Measurements from ENCODE around the gene ADGRL3.

ADGRL3 gene

GRCh38 chr4:61175495-61175894 is 24.6 kb upstream of the ADGRL3 start:
- no peaks in the 10 kb centered on the region for H3K36me3 ChIP-seq (ENCODE audit: low read depth)
- ATAC-seq (ENCODE audit: low read depth) = no peak
- no peak for TF ChIP-seq CTCF (IDR thresholded peaks at IDR 0.05; ENCODE audit: poor library complexity, severe bottlenecking)
- DNase-seq (ENCODE audit: low spot score) = no peak
- H3K27me3 ChIP-seq (ENCODE audit: insufficient read depth, poor library complexity, severe bottlenecking) = no peaks in the 10 kb centered on the region
- H3K4me3 ChIP-seq (ENCODE audit: severe bottlenecking) = no peak overlapping the region
- no peaks in the 10 kb centered on the region for H3K9me3 ChIP-seq (ENCODE audit: severe bottlenecking)
- H3K4me1 ChIP-seq (ENCODE audit: insufficient read depth, poor library complexity, severe bottlenecking) = no peaks in the 10 kb centered on the region
- H3K27ac ChIP-seq (ENCODE audit: poor library complexity, severe bottlenecking) = no peak overlapping the region

GRCh38 chr4:61177367-61177766 is 22.8 kb upstream of the ADGRL3 start:
- TF ChIP-seq CTCF (IDR thresholded peaks at IDR 0.05; ENCODE audit: poor library complexity, severe bottlenecking) = no peak

DNA sequence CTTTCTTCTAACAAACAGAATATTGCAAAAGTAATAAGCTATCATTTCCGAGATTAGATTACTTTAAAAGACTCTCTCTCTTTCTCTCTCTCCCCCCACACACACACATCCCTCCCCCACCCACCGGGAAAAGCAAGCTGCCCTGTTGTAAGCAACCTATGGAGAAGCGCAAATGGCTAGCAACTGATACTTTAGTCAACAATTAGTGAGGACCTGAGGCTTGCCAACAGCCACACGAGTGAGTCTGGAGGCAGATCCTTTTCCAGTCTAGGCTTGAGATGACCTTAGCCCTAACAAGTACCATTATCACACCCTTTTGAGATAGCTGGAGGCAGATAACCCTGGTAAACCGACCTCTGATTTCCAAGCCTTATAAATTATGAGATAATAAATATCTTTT is 19.7 kb upstream of the ADGRL3 start:
- no peak for DNase-seq (ENCODE audit: low spot score)
- Histone ChIP-seq H3K36me3 (ENCODE audit: low read depth) (no peaks in the 10 kb centered on the region), H3K9me3 (ENCODE audit: severe bottlenecking) (no peaks in the 10 kb centered on the region), H3K27ac (ENCODE audit: poor library complexity, severe bottlenecking) (no peak overlapping the region), H3K27me3 (ENCODE audit: insufficient read depth, poor library complexity, severe bottlenecking) (no peaks in the 10 kb centered on the region), H3K4me3 (ENCODE audit: severe bottlenecking) (no peak overlapping the region), H3K4me1 (ENCODE audit: insufficient read depth, poor library complexity, severe bottlenecking) (no peaks in the 10 kb centered on the region)
- no peak for TF ChIP-seq CTCF (IDR thresholded peaks at IDR 0.05; ENCODE audit: poor library complexity, severe bottlenecking)
- ATAC-seq (ENCODE audit: low read depth) = no peak

More at GRCh38 chr4:61177367-61177766, 22.8 kb upstream of the ADGRL3 start:
- H3K36me3 ChIP-seq (ENCODE audit: low read depth) = no peaks in the 10 kb centered on the region
- H3K27ac ChIP-seq (ENCODE audit: poor library complexity, severe bottlenecking) = no peak overlapping the region
- H3K27me3 ChIP-seq (ENCODE audit: insufficient read depth, poor library complexity, severe bottlenecking) = no peaks in the 10 kb centered on the region
- ATAC-seq (ENCODE audit: low read depth) (no peak), DNase-seq (ENCODE audit: low spot score) (no peak)
- no peaks in the 10 kb centered on the region for H3K4me1 ChIP-seq (ENCODE audit: insufficient read depth, poor library complexity, severe bottlenecking)
- no peaks in the 10 kb centered on the region for H3K9me3 ChIP-seq (ENCODE audit: severe bottlenecking)
- H3K4me3 ChIP-seq (ENCODE audit: severe bottlenecking) = no peak overlapping the region

DNA sequence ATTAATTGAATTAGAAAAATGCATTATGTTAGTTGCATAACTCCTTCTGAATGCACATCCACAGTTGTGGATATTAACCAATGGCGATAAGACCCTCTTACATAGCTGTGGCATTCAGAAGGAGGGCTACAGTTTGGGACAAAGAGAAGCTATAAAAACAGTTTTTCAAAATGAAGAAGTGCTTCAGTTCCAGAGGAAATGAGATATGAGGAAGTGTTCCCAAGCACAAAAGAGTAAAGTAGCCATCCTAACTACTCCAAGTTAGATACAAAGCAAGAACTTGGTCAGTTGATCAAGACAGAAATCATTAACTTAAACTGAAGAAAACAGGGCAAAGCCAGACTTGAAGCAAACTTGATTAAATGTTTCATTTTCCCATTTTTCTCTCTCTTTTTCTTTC is 17.2 kb upstream of the ADGRL3 start:
- ATAC-seq (ENCODE audit: low read depth) = no peak
- DNase-seq (ENCODE audit: low spot score) = no peak
- H3K4me1 ChIP-seq (ENCODE audit: insufficient read depth, poor library complexity, severe bottlenecking) = no peaks in the 10 kb centered on the region
- H3K27ac ChIP-seq (ENCODE audit: poor library complexity, severe bottlenecking) = no peak overlapping the region
- TF ChIP-seq CTCF (IDR thresholded peaks at IDR 0.05; ENCODE audit: poor library complexity, severe bottlenecking) = no peak
- H3K9me3 ChIP-seq (ENCODE audit: severe bottlenecking) = peaks cover 2% of the 10 kb centered on the region
- H3K36me3 ChIP-seq (ENCODE audit: low read depth) = no peaks in the 10 kb centered on the region
- no peak overlapping the region for H3K4me3 ChIP-seq (ENCODE audit: severe bottlenecking)
- no peaks in the 10 kb centered on the region for H3K27me3 ChIP-seq (ENCODE audit: insufficient read depth, poor library complexity, severe bottlenecking)

DNA sequence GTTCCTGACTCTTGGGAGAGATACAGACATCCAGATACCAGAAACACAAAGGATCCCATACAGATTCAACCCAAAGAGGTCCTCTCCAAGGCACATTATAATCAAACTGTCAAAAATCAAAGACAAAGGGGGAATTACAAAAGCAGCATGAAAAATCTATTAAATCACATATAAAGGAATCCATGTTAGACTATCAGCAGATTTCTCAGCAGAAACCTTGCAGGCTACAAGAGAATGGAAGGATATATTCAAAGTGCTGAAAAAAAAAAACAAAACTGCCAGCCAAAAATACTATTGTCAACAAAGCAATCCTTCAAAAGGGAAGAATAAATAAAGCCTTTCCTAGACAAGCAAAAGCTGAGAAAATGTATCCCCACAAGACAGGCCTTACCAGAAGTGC is 14.8 kb upstream of the ADGRL3 start:
- Histone ChIP-seq H3K4me3 (ENCODE audit: severe bottlenecking) (no peak overlapping the region), H3K9me3 (ENCODE audit: severe bottlenecking) (peaks cover 2% of the 10 kb centered on the region), H3K27me3 (ENCODE audit: insufficient read depth, poor library complexity, severe bottlenecking) (no peaks in the 10 kb centered on the region), H3K36me3 (ENCODE audit: low read depth) (no peaks in the 10 kb centered on the region), H3K27ac (ENCODE audit: poor library complexity, severe bottlenecking) (no peak overlapping the region), H3K4me1 (ENCODE audit: insufficient read depth, poor library complexity, severe bottlenecking) (no peaks in the 10 kb centered on the region)
- TF ChIP-seq CTCF (IDR thresholded peaks at IDR 0.05; ENCODE audit: poor library complexity, severe bottlenecking) = no peak
- ATAC-seq (ENCODE audit: low read depth) (no peak), DNase-seq (ENCODE audit: low spot score) (no peak)

Measured in RWPE2 (cell line).